ENCODE measurements around the gene BFSP2. TPM values are rescaled to one million over a fixed set of nuclear protein-coding genes. Genes with fewer than 3 reads are reported as not detected.

BFSP2 gene
- total and polyA plus RNA-seq, 2 experiments from 2014 or later: not detected

DNA sequence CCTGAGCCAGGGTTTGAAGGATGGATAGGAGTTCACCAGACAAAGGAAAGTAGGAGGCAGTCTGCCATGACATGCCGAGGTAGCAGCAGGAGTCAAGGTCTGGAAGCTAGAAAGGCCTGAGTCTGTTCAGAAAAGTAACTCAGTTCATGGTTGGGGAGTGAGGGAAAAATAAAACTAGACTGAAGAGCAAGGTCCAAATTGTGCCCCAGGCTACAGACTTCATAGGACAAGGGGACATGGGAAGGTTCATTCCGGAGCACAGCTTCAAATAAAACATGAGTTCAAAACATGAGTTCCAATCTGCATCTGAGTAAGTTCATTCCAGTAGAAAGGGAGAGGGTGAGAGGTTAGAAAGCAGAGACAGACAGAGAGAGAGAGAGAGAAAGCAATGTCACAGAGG, 39.7 kb downstream of the BFSP2 start:
- no peaks in the 10 kb centered on the region for H3K9me2 ChIP-seq (replicated peaks; ENCODE audit: insufficient read depth)
- H3K27me3 ChIP-seq: no peaks in the 10 kb centered on the region
- H3K79me2 ChIP-seq: no peaks in the 10 kb centered on the region
- no peak overlapping the region for H2AFZ ChIP-seq
- no peaks in the 10 kb centered on the region for H4K20me1 ChIP-seq (ENCODE audit: insufficient read depth, poor library complexity, severe bottlenecking)
- H3K27ac ChIP-seq: no peak overlapping the region
- TF ChIP-seq, protein P1, sequence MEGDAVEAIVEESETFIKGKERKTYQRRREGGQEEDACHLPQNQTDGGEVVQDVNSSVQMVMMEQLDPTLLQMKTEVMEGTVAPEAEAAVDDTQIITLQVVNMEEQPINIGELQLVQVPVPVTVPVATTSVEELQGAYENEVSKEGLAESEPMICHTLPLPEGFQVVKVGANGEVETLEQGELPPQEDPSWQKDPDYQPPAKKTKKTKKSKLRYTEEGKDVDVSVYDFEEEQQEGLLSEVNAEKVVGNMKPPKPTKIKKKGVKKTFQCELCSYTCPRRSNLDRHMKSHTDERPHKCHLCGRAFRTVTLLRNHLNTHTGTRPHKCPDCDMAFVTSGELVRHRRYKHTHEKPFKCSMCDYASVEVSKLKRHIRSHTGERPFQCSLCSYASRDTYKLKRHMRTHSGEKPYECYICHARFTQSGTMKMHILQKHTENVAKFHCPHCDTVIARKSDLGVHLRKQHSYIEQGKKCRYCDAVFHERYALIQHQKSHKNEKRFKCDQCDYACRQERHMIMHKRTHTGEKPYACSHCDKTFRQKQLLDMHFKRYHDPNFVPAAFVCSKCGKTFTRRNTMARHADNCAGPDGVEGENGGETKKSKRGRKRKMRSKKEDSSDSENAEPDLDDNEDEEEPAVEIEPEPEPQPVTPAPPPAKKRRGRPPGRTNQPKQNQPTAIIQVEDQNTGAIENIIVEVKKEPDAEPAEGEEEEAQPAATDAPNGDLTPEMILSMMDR (IDR thresholded peaks at IDR 0.05; ENCODE audit: poor library complexity): no peak
- no peak for TF ChIP-seq EZH2phosphoT487 (IDR thresholded peaks at IDR 0.05; ENCODE audit: low read depth, severe bottlenecking, unreplicated experiment)
- no peak for TF ChIP-seq EZH2 (IDR thresholded peaks at IDR 0.05; ENCODE audit: borderline replicate concordance)
- H3K9me3 ChIP-seq (ENCODE audit: low read depth): no peaks in the 10 kb centered on the region
- no peak overlapping the region for H3K4me2 ChIP-seq
- 91% methylated on average over 2 of the region's 2 CpGs for WGBS (ENCODE audit: low lambda C conversion rate, missing lambda C conversion rate)
- H3K4me3 ChIP-seq: no peak overlapping the region
- no peaks in the 10 kb centered on the region for H3K4me1 ChIP-seq (ENCODE audit: insufficient read depth)
- H3K36me3 ChIP-seq (replicated peaks; ENCODE audit: insufficient read depth, low read depth): no peaks in the 10 kb centered on the region
- no peak for DNase-seq (ENCODE audit: low spot score)

DNA sequence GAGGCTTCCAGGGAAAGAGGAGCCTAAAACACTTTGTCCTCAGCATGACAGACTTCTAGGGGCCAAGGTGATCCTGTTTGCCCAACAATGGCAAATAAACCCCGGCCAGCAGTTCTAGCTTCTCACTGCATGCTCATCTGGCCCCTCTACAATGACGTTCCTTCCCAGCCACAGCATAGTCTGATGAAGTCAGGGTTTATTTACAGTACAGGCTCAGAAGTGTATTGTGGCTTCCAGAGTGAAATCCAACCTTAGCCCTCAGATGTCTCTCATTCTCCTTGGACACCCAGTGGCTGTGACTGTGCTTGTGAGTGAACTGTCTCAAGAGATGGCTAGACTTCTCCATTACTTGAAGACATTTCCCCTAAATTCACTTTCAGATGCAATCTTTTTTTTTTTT, 40.8 kb downstream of the BFSP2 start:
- Histone ChIP-seq H3K4me3 (no peak overlapping the region), H3K9me3 (ENCODE audit: low read depth) (no peaks in the 10 kb centered on the region), H3K36me3 (replicated peaks; ENCODE audit: insufficient read depth, low read depth) (no peaks in the 10 kb centered on the region), H2AFZ (no peak overlapping the region), H3K4me2 (no peak overlapping the region), H4K20me1 (ENCODE audit: insufficient read depth, poor library complexity, severe bottlenecking) (no peaks in the 10 kb centered on the region), H3K27ac (no peak overlapping the region), H3K27me3 (no peaks in the 10 kb centered on the region), H3K9me2 (replicated peaks; ENCODE audit: insufficient read depth) (no peaks in the 10 kb centered on the region), H3K4me1 (ENCODE audit: insufficient read depth) (no peaks in the 10 kb centered on the region), H3K79me2 (no peaks in the 10 kb centered on the region)
- 77% methylated on average over 2 of the region's 2 CpGs for WGBS (ENCODE audit: low lambda C conversion rate, missing lambda C conversion rate)
- TF ChIP-seq EZH2 (IDR thresholded peaks at IDR 0.05; ENCODE audit: borderline replicate concordance): no peak
- DNase-seq (ENCODE audit: low spot score): no peak

DNA sequence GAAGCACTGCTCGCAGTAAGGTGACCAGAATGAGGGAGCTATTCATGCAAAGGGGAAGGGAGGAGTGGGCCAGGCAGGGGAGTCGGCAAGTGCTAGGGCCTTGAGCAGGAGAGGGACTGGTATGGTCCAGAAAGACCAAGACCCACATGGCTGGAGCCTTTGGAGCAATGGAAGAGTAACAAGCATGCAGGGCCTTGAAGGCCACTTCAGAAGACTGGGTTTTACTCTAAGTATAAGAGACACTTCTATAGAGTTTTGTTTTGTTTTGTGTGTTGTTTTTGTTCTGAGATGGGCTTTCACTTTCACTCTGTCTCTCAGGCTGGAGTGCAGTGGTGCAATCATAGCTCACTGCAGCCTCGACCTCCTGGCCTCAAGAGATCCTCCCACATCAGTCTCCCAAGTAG, 42.0 kb downstream of the BFSP2 start:
- Histone ChIP-seq H3K4me2 (no peak overlapping the region), H2AFZ (no peak overlapping the region), H3K27ac (no peak overlapping the region)

DNA sequence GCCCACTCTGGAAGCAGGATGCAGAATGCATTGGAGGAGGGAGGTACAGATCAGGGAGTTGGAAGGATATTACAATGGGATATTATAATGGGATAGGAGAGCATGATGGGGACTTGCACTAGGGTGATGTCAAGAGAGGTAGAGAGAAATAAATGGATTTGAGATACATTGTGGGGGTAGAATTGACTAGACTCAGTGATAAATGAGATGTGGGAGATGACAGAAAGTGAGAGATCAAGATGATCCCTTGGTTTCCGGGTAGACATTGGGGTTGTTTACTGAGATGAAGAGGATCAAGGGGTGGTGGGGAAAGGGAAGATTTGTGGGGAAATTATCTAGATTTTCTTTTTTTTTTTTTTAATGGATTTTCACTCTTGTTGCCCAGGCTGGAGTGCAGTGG, 42.7 kb downstream of the BFSP2 start:
- no peak overlapping the region for H3K4me3 ChIP-seq

More for the DNA sequence above, 42.0 kb downstream of the BFSP2 start:
- Histone ChIP-seq H3K9me3 (ENCODE audit: low read depth) (no peaks in the 10 kb centered on the region), H3K4me1 (ENCODE audit: insufficient read depth) (no peaks in the 10 kb centered on the region), H3K9me2 (replicated peaks; ENCODE audit: insufficient read depth) (no peaks in the 10 kb centered on the region), H3K36me3 (replicated peaks; ENCODE audit: insufficient read depth, low read depth) (no peaks in the 10 kb centered on the region), H4K20me1 (ENCODE audit: insufficient read depth, poor library complexity, severe bottlenecking) (no peaks in the 10 kb centered on the region), H3K79me2 (no peaks in the 10 kb centered on the region), H3K4me3 (no peak overlapping the region), H3K27me3 (no peaks in the 10 kb centered on the region)
- no peak for DNase-seq (ENCODE audit: low spot score)
- 79% methylated on average over 3 of the region's 3 CpGs for WGBS (ENCODE audit: low lambda C conversion rate, missing lambda C conversion rate)
- TF ChIP-seq, protein P1 (IDR thresholded peaks at IDR 0.05; ENCODE audit: poor library complexity): no peak
- TF ChIP-seq EZH2phosphoT487 (IDR thresholded peaks at IDR 0.05; ENCODE audit: low read depth, severe bottlenecking, unreplicated experiment) (no peak), EZH2 (IDR thresholded peaks at IDR 0.05; ENCODE audit: borderline replicate concordance) (no peak)

More for the DNA sequence above, 42.7 kb downstream of the BFSP2 start:
- Histone ChIP-seq H2AFZ (no peak overlapping the region), H3K27me3 (no peaks in the 10 kb centered on the region), H3K4me1 (ENCODE audit: insufficient read depth) (no peaks in the 10 kb centered on the region), H4K20me1 (ENCODE audit: insufficient read depth, poor library complexity, severe bottlenecking) (no peaks in the 10 kb centered on the region), H3K27ac (no peak overlapping the region), H3K9me3 (ENCODE audit: low read depth) (no peaks in the 10 kb centered on the region), H3K36me3 (replicated peaks; ENCODE audit: insufficient read depth, low read depth) (no peaks in the 10 kb centered on the region), H3K79me2 (no peaks in the 10 kb centered on the region), H3K4me2 (no peak overlapping the region), H3K9me2 (replicated peaks; ENCODE audit: insufficient read depth) (no peaks in the 10 kb centered on the region)
- no peak for DNase-seq (ENCODE audit: low spot score)
- WGBS (ENCODE audit: low lambda C conversion rate, missing lambda C conversion rate): 86% methylated on average over 1 of the region's 1 CpG
- TF ChIP-seq EZH2phosphoT487 (IDR thresholded peaks at IDR 0.05; ENCODE audit: low read depth, severe bottlenecking, unreplicated experiment): no peak
- TF ChIP-seq EZH2 (IDR thresholded peaks at IDR 0.05; ENCODE audit: borderline replicate concordance): no peak
- TF ChIP-seq, protein P1 (IDR thresholded peaks at IDR 0.05; ENCODE audit: poor library complexity): no peak
